ENCODE results near the gene DNAH14. TPM values are rescaled to one million over a fixed set of nuclear protein-coding genes. Genes with fewer than 3 reads are reported as not detected.

DNAH14 gene
- total and polyA plus RNA-seq, 2 of the 13 experiments (the other 11 are each of a cell fraction or from before 2014, with no cell fraction given) = 4.5 to 27.5 TPM

- TF ChIP-seq ZFP82 (CRISPR knock-in tag; IDR thresholded peaks at IDR 0.05; ENCODE audit: borderline replicate concordance) (no peak), ZNF34 (CRISPR knock-in tag; IDR thresholded peaks at IDR 0.05; ENCODE audit: borderline replicate concordance) (no peak), HNRNPL (IDR thresholded peaks at IDR 0.05; ENCODE audit: low read depth, low read length) (no peak), NCOA1 (CRISPR knock-in tag; IDR thresholded peaks at IDR 0.05) (no peak)
Measured at GRCh38 chr1:225260319-225260718, 330.8 kb downstream of the DNAH14 start (continued).

- WGBS (ENCODE audit: low lambda C conversion rate) = 74% methylated on average over 3 of the region's 3 CpGs
- Histone ChIP-seq H4K20me1 (ENCODE audit: insufficient read depth, low read length) (no peaks in the 10 kb centered on the region), H2AFZ (ENCODE audit: low read length) (no peak overlapping the region), H3K4me2 (ENCODE audit: low read depth, low read length) (no peak overlapping the region), H3K27me3 (ENCODE audit: control insufficient read depth in 1 of 2, insufficient read depth in 2 of 2, low read length in 2 of 2) (no peaks in the 10 kb centered on the region; a peak in 1 of 5 replicates), H3K9me3 (ENCODE audit: low read length) (peaks cover 14% of the 10 kb centered on the region), H3K9ac (ENCODE audit: insufficient read depth, low read depth, low read length) (no peak overlapping the region), H3K27ac (ENCODE audit: extremely low read length, insufficient read depth, low read length) (no peak overlapping the region), H3K4me3 (replicated peaks in 1 of 3; ENCODE audit: insufficient read depth in 1 of 3, low read depth in 2 of 3, low read length in 3 of 3) (no peak overlapping the region), H3K79me2 (ENCODE audit: insufficient read depth, low read length) (no peaks in the 10 kb centered on the region), H3K36me3 (replicated peaks in 1 of 2; ENCODE audit: control insufficient read depth in 1 of 2, insufficient read depth in 2 of 2, low read length in 2 of 2) (no peaks in the 10 kb centered on the region), H3K4me1 (ENCODE audit: insufficient read depth, low read length) (no peaks in the 10 kb centered on the region)
- ChIA-PET POLR2A (no interaction called here), CTCF (ENCODE audit: low intra/inter-chr PET ratio, low total read pairs) (no interaction called here)
- DNase-seq (ENCODE audit: low spot score) (no peak), ATAC-seq (no peak), FAIRE-seq (no peak)
- BruUV-seq (replicated peaks) = no TSS peak
- in situ Hi-C loops (cut with HindIII; ENCODE audit: extremely low pct_ligation_motif_present, low pct_unique_long_range_greater_than_20kb) (no loop called here), intact Hi-C loops (cut with micrococcal nuclease; ENCODE audit: unreplicated experiment) (no loop called here)
- no peak for TF ChIP-seq ZNF790 (CRISPR knock-in tag; IDR thresholded peaks at IDR 0.05; ENCODE audit: borderline replicate concordance)
- no peak for TF ChIP-seq FLYWCH1 (CRISPR knock-in tag; IDR thresholded peaks at IDR 0.05)
- no peak for TF ChIP-seq CENPBD1 (CRISPR knock-in tag; IDR thresholded peaks at IDR 0.05; ENCODE audit: borderline replicate concordance, low read depth)
- TF ChIP-seq ZNF629 (CRISPR knock-in tag; conservative IDR thresholded peaks at IDR 0.05) = no peak
- TF ChIP-seq ELF4 (CRISPR knock-in tag; IDR thresholded peaks at IDR 0.05; ENCODE audit: borderline replicate concordance) = no peak
- no peak for TF ChIP-seq CBFB (CRISPR knock-in tag; IDR thresholded peaks at IDR 0.05)
- no peak for TF ChIP-seq ZSCAN25 (CRISPR knock-in tag; IDR thresholded peaks at IDR 0.05)
- TF ChIP-seq ZNF383 (CRISPR knock-in tag; IDR thresholded peaks at IDR 0.05; ENCODE audit: borderline replicate concordance) = no peak
- TF ChIP-seq SAP130 (CRISPR knock-in tag; IDR thresholded peaks at IDR 0.05; ENCODE audit: low read depth) = no peak
- no peak for TF ChIP-seq ZBTB40 (IDR thresholded peaks at IDR 0.05)
- no peak for TF ChIP-seq ZBTB40 (CRISPR knock-in tag; IDR thresholded peaks at IDR 0.05)
- TF ChIP-seq ZNF484 (CRISPR knock-in tag; IDR thresholded peaks at IDR 0.05; ENCODE audit: borderline replicate concordance, low read depth) = no peak
Measured at GRCh38 chr1:225277445-225277844, 348.0 kb downstream of the DNAH14 start.
